MM.1S (cell line): Measurements from ENCODE around the gene TNK1.

Experiments
- DNase-seq: peaks from one replicate; pipeline ENCODE4 v3.0.0-alpha.2; 2015
- H2AFZ ChIP-seq: fragments of 300-600 bp; sonication (generic); 2 replicates; pipeline ENCODE4 v1.6.0; 2016; ENCODE audit warnings: antibody characterized with exemption, low read length
- H3F3A ChIP-seq: fragments of 300-600 bp; sonication (generic); 2 replicates; pipeline ENCODE4 v1.6.1; 2016; ENCODE audit warnings: mild to moderate bottlenecking, antibody characterized with exemption, low read length, moderate library complexity, mixed read lengths; ENCODE audit not compliant: insufficient read depth
- H3K27ac ChIP-seq: fragments of 300-600 bp; sonication (generic); 2 replicates; pipeline ENCODE4 v1.5.1; 2016; ENCODE audit warnings: mild to moderate bottlenecking, low read length
- H3K27me3 ChIP-seq: fragments of 300-600 bp; sonication (generic); replicated peaks from 2 replicates; pipeline ENCODE4 v1.6.0; 2016; ENCODE audit warnings: low read length; ENCODE audit not compliant: insufficient read depth
- H3K36me3 ChIP-seq: fragments of 300-600 bp; sonication (generic); replicated peaks from 2 replicates; pipeline ENCODE4 v1.6.1; 2016; ENCODE audit warnings: mild to moderate bottlenecking, low read length, mixed read lengths; ENCODE audit not compliant: insufficient read depth
- H3K4me1 ChIP-seq: fragments of 300-600 bp; sonication (generic); 2 replicates; pipeline ENCODE4 v1.6.1; 2016; ENCODE audit warnings: low read length, mixed read lengths
- H3K4me2 ChIP-seq: fragments of 300-600 bp; sonication (generic); 2 replicates; pipeline ENCODE4 v1.6.0; 2016; ENCODE audit warnings: low read depth, low read length
- H3K4me3 ChIP-seq: fragments of 300-600 bp; sonication (generic); 2 replicates; pipeline ENCODE4 v1.5.1; 2016; ENCODE audit warnings: low read length, mixed read lengths
- H3K79me2 ChIP-seq: fragments of 300-600 bp; sonication (generic); 2 replicates; pipeline ENCODE4 v1.6.1; 2016; ENCODE audit warnings: mixed run types, low read length, mixed read lengths
- H3K9ac ChIP-seq: fragments of 300-600 bp; sonication (generic); 2 replicates; pipeline ENCODE4 v1.6.1; 2016; ENCODE audit warnings: low read length, mixed read lengths
- H3K9me2 ChIP-seq: fragments of 300-600 bp; sonication (generic); replicated peaks from 2 replicates; pipeline ENCODE4 v1.6.1; 2016; ENCODE audit warnings: mild to moderate bottlenecking, low read length, mixed read lengths; ENCODE audit not compliant: insufficient read depth
- H3K9me3 ChIP-seq: fragments of 300-600 bp; sonication (generic); replicated peaks from 2 replicates; pipeline ENCODE4 v1.6.1; 2016; ENCODE audit warnings: mild to moderate bottlenecking, low read length, mixed read lengths; ENCODE audit not compliant: insufficient read depth
- H4K20me1 ChIP-seq: fragments of 300-600 bp; sonication (generic); 2 replicates; pipeline ENCODE4 v1.6.1; 2016; ENCODE audit warnings: mild to moderate bottlenecking, low read length, moderate library complexity, mixed read lengths; ENCODE audit not compliant: insufficient read depth
- EZH2 ChIP-seq: fragments of 300-600 bp; sonication (generic); optimal IDR thresholded peaks from 2 replicates; pipeline ENCODE3; 2017; ENCODE audit warnings: low read depth, mild to moderate bottlenecking, antibody characterized with exemption, low read length, mixed read lengths
- EZH2phosphoT487 ChIP-seq: fragments of 300-600 bp; sonication (generic); IDR thresholded peaks from 2 replicates; pipeline ENCODE4 v1.6.1; 2018; ENCODE audit warnings: antibody characterized with exemption, low read length
- TF ChIP-seq, protein P1 (sequence below): fragments of 300-600 bp; sonication (generic); IDR thresholded peaks from 2 replicates; pipeline ENCODE4 v1.5.1; 2016; ENCODE audit warnings: antibody characterized with exemption, low read length, mixed read lengths

Gene TNK1

DNA sequence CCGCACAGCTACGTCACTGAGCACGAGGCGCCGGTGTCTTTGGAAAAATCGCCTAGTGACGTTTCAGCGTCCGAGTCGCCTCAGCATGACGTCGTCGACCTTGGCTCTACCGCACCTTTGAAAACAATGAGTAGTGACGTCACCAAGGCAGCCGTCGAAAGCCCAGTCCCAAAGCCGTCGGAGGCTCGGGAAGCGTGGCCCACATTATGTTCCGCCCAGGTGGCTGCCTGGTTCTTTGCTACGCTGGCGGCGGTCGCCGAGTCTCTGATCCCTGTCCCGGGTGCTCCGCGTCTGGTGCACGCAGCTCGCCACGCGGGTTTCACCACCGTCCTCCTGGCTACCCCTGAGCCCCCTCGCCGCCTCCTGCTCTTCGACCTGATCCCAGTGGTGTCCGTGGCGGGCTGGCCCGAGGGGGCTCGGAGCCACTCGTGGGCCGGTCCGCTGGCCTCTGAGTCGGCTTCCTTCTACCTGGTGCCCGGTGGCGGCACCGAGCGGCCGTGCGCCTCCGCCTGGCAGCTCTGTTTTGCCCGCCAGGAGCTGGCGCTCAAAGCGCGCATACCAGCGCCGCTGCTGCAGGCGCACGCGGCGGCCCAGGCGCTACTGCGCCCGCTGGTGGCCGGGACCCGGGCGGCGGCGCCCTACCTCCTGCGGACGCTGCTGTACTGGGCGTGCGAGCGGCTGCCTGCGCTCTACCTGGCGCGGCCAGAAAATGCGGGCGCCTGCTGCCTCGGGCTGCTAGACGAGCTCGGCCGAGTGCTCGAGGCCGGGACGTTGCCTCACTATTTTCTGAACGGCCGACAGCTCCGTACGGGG lies 55.9 kb downstream of the TNK1 start:
- no peaks in the 10 kb centered on the region for H3K79me2 ChIP-seq
- no peaks in the 10 kb centered on the region for H3K36me3 ChIP-seq
- peak; percentile 89 for DNase-seq
- H3K4me2 ChIP-seq = peak overlapping the region; percentile 72
- H4K20me1 ChIP-seq = no peaks in the 10 kb centered on the region
- H3F3A ChIP-seq = peaks cover 14% of the 10 kb centered on the region
- peak overlapping the region; percentile 52; the same call in 1 of the 2 replicates for H3K27ac ChIP-seq
- H3K9me2 ChIP-seq = no peaks in the 10 kb centered on the region
- peaks cover 39% of the 10 kb centered on the region for H3K27me3 ChIP-seq
- TF ChIP-seq EZH2 = no peak
- TF ChIP-seq, protein P1, sequence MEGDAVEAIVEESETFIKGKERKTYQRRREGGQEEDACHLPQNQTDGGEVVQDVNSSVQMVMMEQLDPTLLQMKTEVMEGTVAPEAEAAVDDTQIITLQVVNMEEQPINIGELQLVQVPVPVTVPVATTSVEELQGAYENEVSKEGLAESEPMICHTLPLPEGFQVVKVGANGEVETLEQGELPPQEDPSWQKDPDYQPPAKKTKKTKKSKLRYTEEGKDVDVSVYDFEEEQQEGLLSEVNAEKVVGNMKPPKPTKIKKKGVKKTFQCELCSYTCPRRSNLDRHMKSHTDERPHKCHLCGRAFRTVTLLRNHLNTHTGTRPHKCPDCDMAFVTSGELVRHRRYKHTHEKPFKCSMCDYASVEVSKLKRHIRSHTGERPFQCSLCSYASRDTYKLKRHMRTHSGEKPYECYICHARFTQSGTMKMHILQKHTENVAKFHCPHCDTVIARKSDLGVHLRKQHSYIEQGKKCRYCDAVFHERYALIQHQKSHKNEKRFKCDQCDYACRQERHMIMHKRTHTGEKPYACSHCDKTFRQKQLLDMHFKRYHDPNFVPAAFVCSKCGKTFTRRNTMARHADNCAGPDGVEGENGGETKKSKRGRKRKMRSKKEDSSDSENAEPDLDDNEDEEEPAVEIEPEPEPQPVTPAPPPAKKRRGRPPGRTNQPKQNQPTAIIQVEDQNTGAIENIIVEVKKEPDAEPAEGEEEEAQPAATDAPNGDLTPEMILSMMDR = peak; percentile 84
- peaks cover 10% of the 10 kb centered on the region for H3K4me1 ChIP-seq
- H3K9me3 ChIP-seq = no peaks in the 10 kb centered on the region
- peak overlapping the region; percentile 43; the same call in 1 of the 2 replicates for H3K9ac ChIP-seq
- H3K4me3 ChIP-seq = peak overlapping the region; percentile 73
- H2AFZ ChIP-seq = peak overlapping the region; percentile 92

DNA sequence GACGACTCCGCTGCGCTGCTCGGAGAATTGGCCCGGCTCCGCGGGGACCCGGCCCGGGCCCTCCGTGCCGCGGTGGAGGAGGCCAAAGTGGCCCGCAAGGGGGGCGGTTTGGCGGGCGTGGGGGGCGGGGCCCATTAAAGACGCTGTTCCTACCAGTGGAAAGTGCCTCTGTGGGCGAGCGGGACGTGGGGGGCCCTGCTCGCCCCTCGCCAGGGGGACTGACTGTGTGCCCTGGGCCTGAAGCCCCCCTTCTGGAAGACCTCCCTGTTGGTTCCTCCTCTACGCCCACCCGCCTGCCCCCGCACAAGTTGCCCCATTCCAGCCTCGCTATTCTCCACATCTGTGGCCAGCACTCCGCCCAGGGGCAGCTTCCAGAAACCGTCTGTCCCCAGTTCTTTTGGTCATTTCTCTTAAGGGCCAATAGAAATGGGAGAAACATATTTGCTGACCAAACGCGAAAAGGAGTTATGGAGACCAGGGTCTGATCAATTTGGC lies 56.5 kb downstream of the TNK1 start:
- H3K36me3 ChIP-seq = no peaks in the 10 kb centered on the region
- peak overlapping the region; percentile 72; the same call in 1 of the 2 replicates for H3K4me2 ChIP-seq
- H3K4me1 ChIP-seq = peaks cover 10% of the 10 kb centered on the region
- no peaks in the 10 kb centered on the region for H3K79me2 ChIP-seq
- H4K20me1 ChIP-seq = no peaks in the 10 kb centered on the region
- H3K9ac ChIP-seq = no peak overlapping the region
- peaks cover 14% of the 10 kb centered on the region for H3F3A ChIP-seq
- H3K9me3 ChIP-seq = no peaks in the 10 kb centered on the region
- peaks cover 45% of the 10 kb centered on the region for H3K27me3 ChIP-seq
- H3K9me2 ChIP-seq = no peaks in the 10 kb centered on the region
- H3K27ac ChIP-seq = no peak overlapping the region
- DNase-seq = no peak
- no peak overlapping the region; the same call in 1 of the 2 replicates for H3K4me3 ChIP-seq
- TF ChIP-seq, protein P1 = no peak
- TF ChIP-seq EZH2 (no peak), EZH2phosphoT487 (no peak)
- no peak overlapping the region for H2AFZ ChIP-seq

DNA sequence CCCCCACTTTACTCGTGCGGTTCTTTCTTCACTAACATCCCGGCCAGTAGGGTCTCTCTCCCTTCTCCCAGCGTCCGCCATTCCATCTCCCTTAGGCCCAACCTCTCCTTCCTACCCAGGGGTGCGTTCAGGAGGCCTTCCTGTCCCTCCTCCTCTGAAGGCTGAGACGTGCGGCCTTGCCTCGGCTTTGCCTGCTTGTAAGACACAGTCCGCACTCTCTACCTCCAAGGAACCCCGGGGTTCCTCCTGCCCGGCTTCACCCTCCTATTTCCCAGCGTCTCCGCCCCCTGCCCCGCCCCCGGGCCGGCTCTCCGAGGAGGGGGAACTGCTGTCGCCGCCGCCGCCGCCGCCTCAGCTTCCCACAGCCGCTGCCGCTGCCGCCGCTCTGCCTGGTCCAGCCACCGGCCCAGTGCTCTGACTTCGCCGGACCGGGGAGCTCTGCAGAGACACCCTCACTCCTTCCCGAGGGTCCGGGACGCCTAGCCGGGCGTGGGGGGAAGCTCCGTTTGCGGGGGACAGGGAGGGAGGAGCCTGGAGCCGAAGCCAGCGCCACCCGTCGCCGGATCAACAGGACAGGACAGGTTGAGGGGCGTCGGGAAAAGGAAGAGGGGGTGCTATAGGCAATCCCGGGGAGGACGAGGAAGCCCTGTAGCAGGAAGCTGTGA lies 57.2 kb downstream of the TNK1 start:
- TF ChIP-seq EZH2phosphoT487 = no peak
- TF ChIP-seq, protein P1 = no peak
- TF ChIP-seq EZH2 = no peak
- Histone ChIP-seq H3K79me2 (no peaks in the 10 kb centered on the region), H3K9ac (no peak overlapping the region), H3K4me2 (no peak overlapping the region), H3F3A (peaks cover 14% of the 10 kb centered on the region), H3K27me3 (peaks cover 49% of the 10 kb centered on the region), H3K4me3 (no peak overlapping the region), H2AFZ (no peak overlapping the region), H3K4me1 (peaks cover 10% of the 10 kb centered on the region), H3K9me3 (no peaks in the 10 kb centered on the region), H3K9me2 (no peaks in the 10 kb centered on the region), H4K20me1 (no peaks in the 10 kb centered on the region), H3K36me3 (no peaks in the 10 kb centered on the region), H3K27ac (no peak overlapping the region)
- DNase-seq = no peak
